Measurements from ENCODE around the gene KRT75.
"Not testable (repeated sequence)": the region's sequence is repeated elsewhere in the genome, so short reads cannot be mapped to it uniquely, and the experiment has no call there.

KRT75 gene

DNA sequence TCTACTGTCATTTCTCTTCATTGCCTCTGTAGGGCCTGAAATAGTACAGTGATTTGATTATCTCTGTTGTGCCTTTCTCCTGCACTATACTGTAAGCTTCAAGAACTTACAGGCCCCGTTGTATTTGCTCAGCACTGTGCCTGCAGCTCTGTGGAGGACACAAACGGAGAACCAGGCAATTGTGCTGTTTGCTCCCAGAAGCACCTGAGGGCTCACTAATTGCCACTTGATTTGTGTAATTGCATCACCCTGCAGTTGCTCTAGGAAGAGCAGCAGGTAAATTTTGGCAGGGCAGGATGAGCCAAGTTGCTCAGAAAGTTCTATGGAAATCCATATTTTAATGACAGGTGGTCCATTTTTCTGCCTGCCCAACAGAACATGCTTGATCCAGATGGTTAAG lies 16.4 kb downstream of the KRT75 start:
- DNase-seq (ENCODE audit: low read depth in 3 of 3, low spot score in 1 of 3) = no peak

DNA sequence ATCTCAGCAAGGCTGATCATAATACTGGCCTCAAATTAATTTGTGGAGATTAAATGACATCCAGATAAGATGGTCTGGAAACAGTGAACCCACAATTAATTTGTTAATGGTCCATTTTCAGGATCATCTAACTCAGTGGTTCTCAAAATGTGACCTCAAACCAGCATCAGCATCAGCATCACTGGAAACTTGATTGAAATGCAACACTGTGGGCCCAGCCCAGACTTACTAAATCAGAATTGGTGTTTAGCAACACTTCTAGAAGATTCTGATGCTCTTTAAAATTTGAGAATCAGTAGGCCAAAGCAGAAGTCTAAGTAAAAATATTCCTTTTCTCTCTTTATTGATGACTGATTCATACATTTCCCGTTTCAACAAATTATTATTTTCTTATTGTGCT lies 17.4 kb downstream of the KRT75 start:
- no peak for DNase-seq (ENCODE audit: low read depth in 3 of 3, low spot score in 1 of 3)

GRCh38 chr12:52415870-52416750 lies 18.1 kb downstream of the KRT75 start:
- DNase-seq (ENCODE audit: low read depth in 3 of 3, low spot score in 1 of 3) = no peak

GRCh38 chr12:52414936-52415335 lies 19.2 kb downstream of the KRT75 start:
- DNase-seq (ENCODE audit: low read depth in 3 of 3, low spot score in 1 of 3) = no peak

DNA sequence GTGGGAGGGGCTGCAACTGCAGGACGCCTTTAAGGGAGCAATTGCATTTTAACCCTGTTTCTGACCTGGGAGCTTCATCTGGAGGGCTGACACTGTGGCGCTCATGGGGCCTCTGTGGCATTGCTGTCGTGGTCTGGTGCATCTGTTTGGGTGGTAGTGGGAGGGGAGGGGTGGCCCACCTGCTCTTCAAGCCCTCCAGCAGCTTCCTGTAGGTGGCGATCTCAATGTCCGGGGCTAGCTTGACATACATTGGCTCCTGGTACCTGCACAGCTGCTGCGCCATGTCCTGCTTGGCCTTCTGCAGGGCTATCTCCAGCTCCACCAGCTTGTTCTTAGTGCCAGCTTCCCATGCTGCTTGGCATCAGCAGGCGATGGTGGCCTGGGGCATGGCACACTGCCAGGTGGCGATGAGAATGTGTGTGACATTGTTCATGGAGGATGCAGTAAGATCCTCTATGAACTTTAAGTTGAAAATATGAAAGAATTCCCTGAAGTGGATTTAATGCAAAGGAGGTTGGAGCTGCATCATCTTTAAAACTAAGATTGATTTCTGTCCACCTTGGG lies 20.3 kb downstream of the KRT75 start:
- no peak for DNase-seq (ENCODE audit: low read depth in 3 of 3, low spot score in 1 of 3)

- no peak for DNase-seq (ENCODE audit: low read depth in 3 of 3, low spot score in 1 of 3)
Measured at GRCh38 chr12:52413202-52413601, 21.0 kb downstream of the KRT75 start.

- no peak for DNase-seq (ENCODE audit: low read depth in 3 of 3, low spot score in 1 of 3)
Measured at GRCh38 chr12:52411815-52412214, 22.4 kb downstream of the KRT75 start.

DNA sequence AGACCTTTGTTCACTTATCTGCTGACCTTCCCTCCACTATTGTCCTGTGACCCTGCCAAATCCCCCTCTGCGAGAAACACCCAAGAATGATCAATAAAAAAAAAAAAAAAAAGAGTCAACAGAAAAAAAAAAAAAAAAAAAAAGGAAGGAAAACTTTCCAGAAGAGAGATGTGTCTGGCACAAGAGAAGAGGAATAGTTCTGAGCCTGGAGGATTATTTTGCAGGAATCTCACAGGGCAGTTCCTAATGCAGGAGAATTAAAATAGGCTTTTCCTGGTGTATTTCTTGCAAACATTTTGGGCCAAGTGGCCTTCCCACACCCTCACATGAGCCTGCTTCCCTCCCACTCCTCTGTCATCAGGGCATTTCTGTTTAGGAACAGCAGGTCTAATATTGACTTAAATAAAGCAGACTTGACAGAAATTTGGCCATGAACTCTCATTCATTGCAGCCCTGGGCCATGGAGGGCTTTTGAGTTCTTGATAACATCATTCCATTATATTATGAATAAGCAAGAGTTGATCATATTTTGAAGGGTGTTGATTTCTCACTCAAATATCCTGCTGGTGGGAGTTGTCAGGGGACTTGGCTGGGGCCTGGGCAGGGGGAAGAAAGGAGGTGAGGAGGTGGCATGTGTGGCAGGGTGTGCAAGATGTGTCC lies 23.5 kb downstream of the KRT75 start:
- DNase-seq (ENCODE audit: low read depth in 3 of 3, low spot score in 1 of 3) = not testable (repeated sequence)

- no peak for DNase-seq (ENCODE audit: low read depth in 3 of 3, low spot score in 1 of 3)
Measured at GRCh38 chr12:52407918-52408317, 26.3 kb downstream of the KRT75 start.

DNA sequence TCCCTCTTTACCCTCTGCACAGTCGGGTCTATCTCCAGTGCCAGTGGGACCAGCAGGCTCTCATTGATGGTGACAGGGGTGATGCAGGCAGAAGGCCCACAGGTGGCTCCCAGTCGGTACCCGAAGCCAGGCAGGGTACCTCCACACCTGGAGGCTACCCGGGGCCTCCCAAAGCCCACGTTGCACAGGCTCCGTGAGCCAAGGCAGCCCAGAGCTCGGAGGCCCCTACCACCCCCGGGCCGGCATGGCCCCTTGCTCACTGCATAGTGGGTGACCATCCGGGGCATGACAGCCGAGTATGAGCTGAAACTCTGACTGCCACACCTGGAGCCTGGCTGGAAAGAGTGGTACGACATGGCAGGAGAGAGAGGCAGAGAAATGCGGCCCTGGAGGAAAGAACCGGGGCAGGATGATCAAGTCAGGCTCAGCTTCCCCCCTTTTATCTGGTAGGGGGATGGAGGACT lies 28.2 kb downstream of the KRT75 start, which contains the start of gene KRT82:
TSS of gene KRT82 (minus strand) at position 414 of the 464 bp plus-strand sequence. CDS start at position 356, 58 bp downstream.
- DNase-seq (ENCODE audit: low read depth in 3 of 3, low spot score in 1 of 3) = no peak

DNA sequence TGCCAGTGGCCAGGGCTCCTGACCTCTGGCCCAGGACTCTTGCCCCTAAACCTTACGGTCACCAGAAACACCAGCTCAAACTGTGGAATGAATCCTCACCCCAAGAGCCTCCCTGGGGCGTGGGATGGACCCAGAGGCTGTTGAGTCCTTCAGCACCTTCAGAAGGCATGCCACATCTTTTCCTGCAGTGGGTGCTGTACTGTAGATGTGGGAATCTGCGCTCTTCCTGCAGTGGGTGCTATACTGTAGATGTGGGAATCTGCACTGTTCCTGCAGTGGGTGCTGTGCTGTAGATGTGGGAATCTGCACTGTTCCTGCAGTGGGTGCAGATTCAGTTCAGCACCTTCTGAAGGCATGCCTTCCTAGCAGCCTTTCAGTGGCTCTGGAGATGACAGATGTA lies 29.2 kb downstream of the KRT75 start:
- DNase-seq (ENCODE audit: low read depth in 3 of 3, low spot score in 1 of 3) = no peak

DNA sequence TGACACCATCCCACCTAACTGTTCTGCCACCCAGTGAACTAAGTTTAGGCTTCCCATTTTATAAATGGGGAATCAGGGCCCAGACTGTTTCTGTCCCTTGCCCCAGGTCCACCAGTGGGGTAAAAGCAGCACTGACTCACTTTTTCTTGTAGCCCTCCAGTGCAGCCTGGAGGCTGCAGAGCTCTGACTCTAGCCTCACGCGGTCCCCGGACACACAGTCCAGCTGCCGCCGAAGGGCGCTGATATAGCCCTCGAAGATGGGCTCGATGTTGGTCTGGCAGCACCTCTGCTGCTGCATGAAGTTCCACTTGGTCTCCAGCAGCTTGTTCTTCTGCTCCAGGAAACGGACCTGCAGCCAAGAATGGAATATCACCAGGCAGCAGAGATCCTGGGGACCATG lies 30.6 kb downstream of the KRT75 start:
- DNase-seq (ENCODE audit: low read depth in 3 of 3, low spot score in 1 of 3) = no peak

GRCh38 chr12:52402873-52403540 lies 31.2 kb downstream of the KRT75 start:
- no peak for DNase-seq (ENCODE audit: low read depth in 3 of 3, low spot score in 1 of 3)

- DNase-seq (ENCODE audit: low read depth in 3 of 3, low spot score in 1 of 3) = no peak
Measured at GRCh38 chr12:52402377-52402776, 31.8 kb downstream of the KRT75 start.

DNA sequence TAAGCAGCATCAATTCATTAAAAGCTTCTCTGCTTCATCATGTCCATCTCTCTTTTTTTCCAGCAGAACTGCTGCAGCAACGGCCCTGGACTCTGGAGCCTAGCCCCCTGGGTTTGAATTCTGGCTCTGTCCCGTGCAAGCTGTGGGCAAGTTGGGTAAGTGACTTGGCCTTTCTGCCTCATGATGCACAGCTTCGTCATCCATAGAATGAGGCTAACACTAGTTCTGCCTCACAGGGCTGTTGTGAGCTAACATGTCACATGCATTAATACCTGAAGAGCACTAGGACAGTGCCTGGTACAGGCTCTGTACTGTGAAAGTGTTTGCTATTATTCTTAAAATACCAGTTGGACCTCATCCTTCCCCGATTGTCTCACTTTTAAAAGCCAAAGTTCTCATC lies 32.2 kb downstream of the KRT75 start:
- DNase-seq (ENCODE audit: low read depth in 3 of 3, low spot score in 1 of 3) = no peak

DNA sequence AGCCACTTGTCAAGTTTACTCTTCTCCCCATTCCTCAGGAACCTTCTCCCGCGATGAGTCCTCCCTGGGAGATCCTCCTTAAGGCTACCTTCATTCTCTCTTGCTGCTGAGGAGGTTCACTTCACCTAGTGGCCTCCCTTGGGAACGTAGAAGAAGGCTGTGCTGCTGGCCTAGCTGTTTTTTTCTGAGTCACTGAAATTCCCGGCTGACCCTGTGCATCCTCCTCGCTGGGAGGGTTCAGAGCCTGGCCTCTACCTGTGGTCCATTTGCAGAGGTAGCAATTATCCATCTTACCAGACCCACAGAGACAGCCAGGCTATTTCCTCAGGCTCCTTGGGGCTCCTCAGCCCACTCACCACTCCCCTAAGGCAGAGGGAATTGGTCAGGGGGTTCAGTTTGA lies 32.6 kb downstream of the KRT75 start:
- DNase-seq (ENCODE audit: low read depth in 3 of 3, low spot score in 1 of 3) = no peak

DNA sequence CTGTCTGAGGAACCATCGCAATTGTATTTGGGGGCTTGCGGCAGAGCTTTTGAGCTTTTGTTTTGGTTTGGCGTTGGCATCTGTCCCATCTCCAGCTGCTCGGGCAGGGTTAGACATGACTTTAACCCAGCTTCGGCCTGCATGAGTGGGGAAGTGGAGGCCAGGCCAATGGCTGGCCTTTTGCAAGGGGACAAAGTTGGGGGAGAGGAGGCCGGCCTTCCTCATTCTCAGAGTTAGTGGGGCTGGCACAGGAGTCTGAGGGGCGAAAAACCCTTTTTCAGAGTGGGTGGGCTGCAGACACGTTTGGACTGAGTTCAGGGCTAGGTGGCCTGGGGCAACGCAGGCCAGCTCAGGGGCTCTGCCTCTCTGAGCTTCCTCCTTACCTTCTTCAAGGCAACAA lies 33.3 kb downstream of the KRT75 start:
- no peak for DNase-seq (ENCODE audit: low read depth in 3 of 3, low spot score in 1 of 3)

DNA sequence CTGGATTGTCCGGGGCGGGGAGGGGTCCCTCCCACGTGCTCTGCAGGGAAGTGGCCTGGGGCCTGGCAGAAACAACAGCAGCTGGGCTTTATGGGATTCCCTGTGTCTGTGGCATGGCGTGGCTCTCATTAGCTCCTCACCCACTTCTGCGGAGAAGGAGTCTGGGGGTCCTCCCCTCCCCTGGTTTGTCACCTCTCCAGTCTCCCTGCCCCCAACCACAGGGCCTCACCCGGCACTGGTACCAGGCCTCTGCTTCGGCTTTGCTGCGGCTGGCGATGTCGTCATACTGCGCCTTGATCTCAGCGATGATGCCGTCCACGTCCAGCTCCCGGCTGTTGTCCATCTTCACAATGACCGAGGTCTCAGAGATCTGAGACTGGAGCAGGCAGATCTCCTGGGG lies 34.4 kb downstream of the KRT75 start:
- DNase-seq (ENCODE audit: low read depth in 3 of 3, low spot score in 1 of 3) = no peak

DNA sequence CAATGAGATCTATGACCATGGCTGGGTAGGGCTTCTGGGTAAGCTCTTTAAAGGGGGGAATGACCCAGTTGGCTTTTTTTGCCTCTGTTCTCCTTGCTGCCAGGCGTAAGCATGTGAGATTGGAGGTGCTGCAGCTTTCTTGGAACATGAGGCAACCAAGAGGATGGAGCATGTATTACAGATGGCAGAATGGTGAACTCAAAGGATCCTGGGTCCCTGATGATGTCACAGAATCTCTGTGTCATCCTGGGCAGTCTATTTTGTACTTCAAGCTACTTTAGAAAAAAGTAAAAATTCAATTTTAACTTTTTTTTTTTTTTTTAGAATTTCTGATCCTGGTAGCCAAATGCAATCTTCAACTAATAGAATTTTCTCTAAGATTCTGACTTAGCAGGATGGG lies 36.0 kb downstream of the KRT75 start:
- DNase-seq (ENCODE audit: low read depth in 3 of 3, low spot score in 1 of 3) = no peak

- DNase-seq (ENCODE audit: low read depth in 3 of 3, low spot score in 1 of 3) = no peak
Measured at GRCh38 chr12:52396656-52397055, 37.5 kb downstream of the KRT75 start.

DNA sequence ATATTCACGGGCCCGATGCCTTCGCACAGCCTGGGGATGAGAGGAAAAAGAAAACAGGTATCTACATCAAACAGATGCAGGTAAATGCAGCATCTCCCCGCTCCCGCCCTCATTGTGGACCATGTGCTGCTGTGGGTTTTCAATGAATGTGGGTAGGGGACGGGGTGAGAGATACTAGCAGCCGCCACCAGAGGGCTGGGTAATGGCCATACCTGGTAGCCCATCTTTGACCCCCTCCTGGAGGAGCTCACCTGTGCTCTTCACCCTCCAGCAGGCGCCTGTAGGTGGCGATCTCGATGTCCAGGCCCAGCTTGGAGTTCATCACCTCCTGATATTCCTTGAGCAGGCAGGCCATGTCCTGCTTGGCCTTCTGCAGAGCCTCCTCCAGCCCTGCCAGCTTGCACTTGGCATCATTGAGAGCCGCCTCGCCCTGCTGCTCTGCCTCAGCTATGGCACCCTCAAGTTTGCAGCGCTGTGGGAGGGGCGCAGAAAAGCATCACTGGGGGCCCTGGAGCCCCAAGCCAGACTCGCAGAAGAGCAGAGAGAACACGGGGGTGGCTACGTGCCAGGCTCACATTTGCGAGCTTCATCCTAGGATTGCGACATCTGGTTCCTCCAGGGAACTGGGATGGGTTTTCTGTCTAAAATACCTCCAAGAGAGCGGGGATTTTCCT lies 38.3 kb downstream of the KRT75 start:
- no peak for DNase-seq (ENCODE audit: low read depth in 3 of 3, low spot score in 1 of 3)
